ENCODE measurements around the gene CEMIP.

DNA sequence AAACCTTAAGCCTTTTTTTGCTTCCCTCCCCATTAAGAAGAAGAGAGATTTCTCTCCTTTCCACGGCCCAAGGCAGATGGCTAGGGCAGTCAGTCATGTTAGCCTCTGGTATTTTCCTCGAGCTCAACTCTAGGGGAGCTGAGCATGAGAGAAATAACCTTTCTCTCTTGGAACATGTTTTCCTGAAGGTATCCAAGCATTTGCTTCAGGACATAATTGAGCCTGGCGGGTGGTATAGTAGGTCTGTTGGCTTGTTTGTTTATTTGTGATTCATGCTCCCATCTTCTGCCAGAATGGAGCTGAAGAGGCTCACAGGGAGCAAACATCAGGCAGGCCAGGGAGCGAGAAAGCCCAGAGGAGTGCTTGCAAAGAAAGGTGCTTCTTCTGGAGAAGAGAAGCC lies 108.0 kb downstream of the CEMIP start:
- TF ChIP-seq POLR2AphosphoS5 (IDR thresholded peaks at IDR 0.05; ENCODE audit: low read depth, low read length) (no peak), RAD21 (IDR thresholded peaks at IDR 0.05; ENCODE audit: low read length) (no peak), YY1 (IDR thresholded peaks at IDR 0.05; ENCODE audit: low read depth) (no peak), RXRA (IDR thresholded peaks at IDR 0.05; ENCODE audit: borderline replicate concordance, low read depth) (no peak), GABPA (IDR thresholded peaks at IDR 0.05; ENCODE audit: low read depth) (no peak), CHD2 (IDR thresholded peaks at IDR 0.05; ENCODE audit: low read length, partially characterized antibody) (no peak), SIN3A (IDR thresholded peaks at IDR 0.05; ENCODE audit: borderline replicate concordance, low read depth, low read length) (no peak)
- TF ChIP-seq, protein P1, sequence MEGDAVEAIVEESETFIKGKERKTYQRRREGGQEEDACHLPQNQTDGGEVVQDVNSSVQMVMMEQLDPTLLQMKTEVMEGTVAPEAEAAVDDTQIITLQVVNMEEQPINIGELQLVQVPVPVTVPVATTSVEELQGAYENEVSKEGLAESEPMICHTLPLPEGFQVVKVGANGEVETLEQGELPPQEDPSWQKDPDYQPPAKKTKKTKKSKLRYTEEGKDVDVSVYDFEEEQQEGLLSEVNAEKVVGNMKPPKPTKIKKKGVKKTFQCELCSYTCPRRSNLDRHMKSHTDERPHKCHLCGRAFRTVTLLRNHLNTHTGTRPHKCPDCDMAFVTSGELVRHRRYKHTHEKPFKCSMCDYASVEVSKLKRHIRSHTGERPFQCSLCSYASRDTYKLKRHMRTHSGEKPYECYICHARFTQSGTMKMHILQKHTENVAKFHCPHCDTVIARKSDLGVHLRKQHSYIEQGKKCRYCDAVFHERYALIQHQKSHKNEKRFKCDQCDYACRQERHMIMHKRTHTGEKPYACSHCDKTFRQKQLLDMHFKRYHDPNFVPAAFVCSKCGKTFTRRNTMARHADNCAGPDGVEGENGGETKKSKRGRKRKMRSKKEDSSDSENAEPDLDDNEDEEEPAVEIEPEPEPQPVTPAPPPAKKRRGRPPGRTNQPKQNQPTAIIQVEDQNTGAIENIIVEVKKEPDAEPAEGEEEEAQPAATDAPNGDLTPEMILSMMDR (IDR thresholded peaks at IDR 0.05): no peak
- TF ChIP-seq, protein P2, sequence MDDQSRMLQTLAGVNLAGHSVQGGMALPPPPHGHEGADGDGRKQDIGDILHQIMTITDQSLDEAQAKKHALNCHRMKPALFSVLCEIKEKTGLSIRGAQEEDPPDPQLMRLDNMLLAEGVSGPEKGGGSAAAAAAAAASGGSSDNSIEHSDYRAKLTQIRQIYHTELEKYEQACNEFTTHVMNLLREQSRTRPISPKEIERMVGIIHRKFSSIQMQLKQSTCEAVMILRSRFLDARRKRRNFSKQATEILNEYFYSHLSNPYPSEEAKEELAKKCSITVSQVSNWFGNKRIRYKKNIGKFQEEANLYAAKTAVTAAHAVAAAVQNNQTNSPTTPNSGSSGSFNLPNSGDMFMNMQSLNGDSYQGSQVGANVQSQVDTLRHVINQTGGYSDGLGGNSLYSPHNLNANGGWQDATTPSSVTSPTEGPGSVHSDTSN (IDR thresholded peaks at IDR 0.05): no peak
- TF ChIP-seq, protein P3, sequence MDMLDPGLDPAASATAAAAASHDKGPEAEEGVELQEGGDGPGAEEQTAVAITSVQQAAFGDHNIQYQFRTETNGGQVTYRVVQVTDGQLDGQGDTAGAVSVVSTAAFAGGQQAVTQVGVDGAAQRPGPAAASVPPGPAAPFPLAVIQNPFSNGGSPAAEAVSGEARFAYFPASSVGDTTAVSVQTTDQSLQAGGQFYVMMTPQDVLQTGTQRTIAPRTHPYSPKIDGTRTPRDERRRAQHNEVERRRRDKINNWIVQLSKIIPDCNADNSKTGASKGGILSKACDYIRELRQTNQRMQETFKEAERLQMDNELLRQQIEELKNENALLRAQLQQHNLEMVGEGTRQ (IDR thresholded peaks at IDR 0.05; ENCODE audit: borderline replicate concordance, low read depth, low read length): no peak
- TF ChIP-seq, protein P4, sequence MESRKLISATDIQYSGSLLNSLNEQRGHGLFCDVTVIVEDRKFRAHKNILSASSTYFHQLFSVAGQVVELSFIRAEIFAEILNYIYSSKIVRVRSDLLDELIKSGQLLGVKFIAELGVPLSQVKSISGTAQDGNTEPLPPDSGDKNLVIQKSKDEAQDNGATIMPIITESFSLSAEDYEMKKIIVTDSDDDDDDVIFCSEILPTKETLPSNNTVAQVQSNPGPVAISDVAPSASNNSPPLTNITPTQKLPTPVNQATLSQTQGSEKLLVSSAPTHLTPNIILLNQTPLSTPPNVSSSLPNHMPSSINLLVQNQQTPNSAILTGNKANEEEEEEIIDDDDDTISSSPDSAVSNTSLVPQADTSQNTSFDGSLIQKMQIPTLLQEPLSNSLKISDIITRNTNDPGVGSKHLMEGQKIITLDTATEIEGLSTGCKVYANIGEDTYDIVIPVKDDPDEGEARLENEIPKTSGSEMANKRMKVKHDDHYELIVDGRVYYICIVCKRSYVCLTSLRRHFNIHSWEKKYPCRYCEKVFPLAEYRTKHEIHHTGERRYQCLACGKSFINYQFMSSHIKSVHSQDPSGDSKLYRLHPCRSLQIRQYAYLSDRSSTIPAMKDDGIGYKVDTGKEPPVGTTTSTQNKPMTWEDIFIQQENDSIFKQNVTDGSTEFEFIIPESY (IDR thresholded peaks at IDR 0.05; ENCODE audit: borderline replicate concordance, low read depth): no peak
